Activated T-cell treated with anti-CD3 and anti-CD28 coated beads, Interleukin-2, amount 50 U/mL, for 4 hours (primary cell): ENCODE results near the gene CERS3. TPM values are rescaled to one million over a fixed set of nuclear protein-coding genes. Genes with fewer than 3 reads are reported as not detected.
"Not testable (repeated sequence)": the region's sequence is repeated elsewhere in the genome, so short reads cannot be mapped to it uniquely, and the experiment has no call there.

Experiments used
- ATAC-seq, 2 donors: fragments of 200-7000 bp; cut with Tn5 transposase; one replicate each; pipeline ENCODE4 v1.10.0; 2021
- DNase-seq: peaks from one replicate; pipeline ENCODE4 v3.0.0-alpha.2; 2020
- H3K27me3 Mint-ChIP-seq: one replicate; pipeline ENCODE4 v1.8.0; 2021; ENCODE audit warnings: low read depth, mixed read lengths
- H3K36me3 Mint-ChIP-seq: one replicate; pipeline ENCODE4 v1.8.0; 2022; ENCODE audit warnings: mixed read lengths; ENCODE audit not compliant: insufficient read depth
- H3K4me1 Mint-ChIP-seq: one replicate; pipeline ENCODE4 v1.8.0; 2021; ENCODE audit warnings: low read depth, mixed read lengths
- H3K4me3 Mint-ChIP-seq: one replicate; pipeline ENCODE4 v1.8.0; 2021; ENCODE audit warnings: mild to moderate bottlenecking, moderate library complexity, mixed read lengths
- H3K9me3 Mint-ChIP-seq: one replicate; pipeline ENCODE4 v1.8.0; 2021; ENCODE audit warnings: mixed read lengths
- total RNA-seq, 3 donors: library from RNA; stranded (reverse); gene quantifications; one replicate each; pipeline ENCODE4 v1.2.1, GENCODE V29; 2021

The CERS3 gene
- total RNA-seq, 3 donors from 2014 or later, result 0.16 to 0.45 (median 0.18) TPM

DNA sequence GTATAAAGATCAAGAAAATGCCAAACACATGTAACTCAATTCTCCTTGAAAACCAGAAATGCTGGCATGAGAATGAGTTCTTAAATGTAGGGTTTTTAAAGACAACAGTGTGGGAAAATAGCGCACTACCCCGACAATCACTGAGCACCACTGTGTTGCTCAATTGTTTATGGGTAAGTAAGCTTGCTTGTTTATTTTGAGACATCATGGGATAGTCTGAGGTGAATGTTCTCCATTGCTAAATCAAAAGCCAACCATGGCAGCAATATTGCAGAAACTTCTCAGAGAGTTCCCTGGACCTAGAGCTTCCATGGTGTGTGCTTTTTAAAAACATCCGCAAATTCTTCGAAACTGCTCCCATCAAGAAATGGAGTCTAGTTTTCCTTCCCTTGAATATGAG lies 62.7 kb downstream of the CERS3 start:
- H3K4me3 Mint-ChIP-seq, result no peak overlapping the region
- DNase-seq, result no peak
- ATAC-seq, result no peak
- H3K27me3 Mint-ChIP-seq, result no peaks in the 10 kb centered on the region
- H3K4me1 Mint-ChIP-seq, result peaks cover 16% of the 10 kb centered on the region
- peaks cover 17% of the 10 kb centered on the region for H3K36me3 Mint-ChIP-seq
- H3K9me3 Mint-ChIP-seq, result no peaks in the 10 kb centered on the region

DNA sequence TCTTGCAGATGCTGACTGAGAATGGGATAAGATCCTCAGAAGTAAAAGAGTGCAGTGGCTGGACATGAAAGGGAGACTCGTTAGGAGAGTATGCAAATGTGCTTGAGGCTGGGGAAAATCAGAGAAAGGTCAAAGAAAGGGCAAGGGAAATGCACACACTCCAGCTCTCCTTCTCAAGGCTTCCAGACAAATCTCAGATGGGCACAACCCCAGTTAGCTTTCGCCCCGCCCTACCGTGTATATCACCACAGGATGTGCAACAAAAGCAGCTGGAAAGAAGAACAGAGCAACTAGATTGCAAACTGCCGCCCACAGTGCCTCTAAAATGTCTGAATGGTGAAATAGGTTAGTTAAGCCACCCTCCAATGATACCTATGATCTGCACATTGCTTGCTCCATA lies 63.9 kb downstream of the CERS3 start:
- peaks cover 20% of the 10 kb centered on the region for H3K4me1 Mint-ChIP-seq
- no peak for DNase-seq
- no peak for ATAC-seq
- H3K9me3 Mint-ChIP-seq, result no peaks in the 10 kb centered on the region
- no peaks in the 10 kb centered on the region for H3K27me3 Mint-ChIP-seq
- H3K4me3 Mint-ChIP-seq, result no peak overlapping the region
- peaks cover 12% of the 10 kb centered on the region for H3K36me3 Mint-ChIP-seq

DNA sequence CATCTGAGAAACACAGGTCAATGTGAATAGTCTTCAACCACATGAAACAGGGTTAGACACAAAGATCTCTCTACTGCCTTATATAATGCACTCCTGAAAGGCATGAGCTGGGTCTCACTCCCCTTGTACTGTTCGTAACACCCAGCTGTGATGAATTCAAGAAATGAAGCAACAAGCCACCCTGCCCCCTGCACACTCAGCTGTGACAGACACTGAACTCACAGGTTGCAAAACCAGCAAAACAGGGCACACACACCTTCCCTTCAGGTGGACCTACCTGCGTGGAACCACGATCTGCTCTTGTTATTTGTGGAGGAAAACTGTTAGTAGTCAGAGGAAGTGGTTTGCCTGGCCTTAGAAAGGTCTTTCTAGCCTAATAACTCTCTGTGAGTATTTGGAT lies 64.5 kb downstream of the CERS3 start:
- ATAC-seq, result no peak
- Mint-ChIP-seq H3K4me1 (peaks cover 20% of the 10 kb centered on the region), H3K27me3 (no peaks in the 10 kb centered on the region), H3K36me3 (peaks cover 12% of the 10 kb centered on the region), H3K4me3 (no peak overlapping the region), H3K9me3 (no peaks in the 10 kb centered on the region)
- no peak for DNase-seq

DNA sequence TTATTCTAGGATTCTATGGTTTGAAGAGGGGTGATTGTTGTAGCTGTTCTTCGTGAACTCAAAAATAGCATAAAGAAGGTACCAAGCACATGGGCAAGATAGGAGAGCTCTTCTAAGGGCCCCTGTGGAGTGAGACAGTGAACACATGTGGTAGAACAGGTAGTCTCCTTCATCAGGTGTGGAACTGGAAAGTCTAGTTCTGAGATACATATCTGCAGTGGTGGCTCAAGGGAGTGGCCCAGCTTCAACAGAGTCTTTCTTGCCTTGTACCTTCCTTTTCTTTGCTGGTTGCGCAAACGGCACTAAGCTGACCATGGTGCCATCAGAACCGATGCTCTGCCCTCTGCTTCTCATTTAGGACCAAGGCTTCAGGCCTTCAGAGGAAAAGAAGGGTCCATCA lies 65.2 kb downstream of the CERS3 start:
- Mint-ChIP-seq H3K27me3 (no peaks in the 10 kb centered on the region), H3K9me3 (no peaks in the 10 kb centered on the region), H3K4me1 (peaks cover 20% of the 10 kb centered on the region), H3K36me3 (peaks cover 5% of the 10 kb centered on the region), H3K4me3 (no peak overlapping the region)
- ATAC-seq, result no peak
- DNase-seq, result no peak

DNA sequence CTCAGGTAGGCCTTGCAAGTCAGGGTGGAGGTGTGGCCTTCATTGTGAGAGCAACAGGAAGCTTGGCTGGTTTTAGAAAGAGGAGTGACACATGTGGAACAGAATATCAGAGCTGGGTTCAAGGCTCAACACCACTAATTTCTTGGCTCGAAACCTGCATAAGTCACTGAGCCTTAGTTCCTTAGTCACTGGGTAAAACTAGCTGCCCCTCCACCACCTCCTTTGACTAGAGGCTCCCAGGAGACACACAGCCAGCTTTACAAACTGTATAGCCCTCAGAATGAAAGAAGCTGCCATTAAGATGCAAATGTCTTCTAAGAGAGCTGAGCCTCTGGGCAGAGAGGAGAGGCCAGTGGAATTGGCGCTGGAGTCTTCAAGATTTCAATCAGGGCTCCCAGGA lies 67.7 kb downstream of the CERS3 start:
- Mint-ChIP-seq H3K4me1 (peaks cover 20% of the 10 kb centered on the region), H3K36me3 (peaks cover 1% of the 10 kb centered on the region), H3K9me3 (no peaks in the 10 kb centered on the region), H3K4me3 (no peak overlapping the region), H3K27me3 (no peaks in the 10 kb centered on the region)
- no peak for DNase-seq
- no peak for ATAC-seq

DNA sequence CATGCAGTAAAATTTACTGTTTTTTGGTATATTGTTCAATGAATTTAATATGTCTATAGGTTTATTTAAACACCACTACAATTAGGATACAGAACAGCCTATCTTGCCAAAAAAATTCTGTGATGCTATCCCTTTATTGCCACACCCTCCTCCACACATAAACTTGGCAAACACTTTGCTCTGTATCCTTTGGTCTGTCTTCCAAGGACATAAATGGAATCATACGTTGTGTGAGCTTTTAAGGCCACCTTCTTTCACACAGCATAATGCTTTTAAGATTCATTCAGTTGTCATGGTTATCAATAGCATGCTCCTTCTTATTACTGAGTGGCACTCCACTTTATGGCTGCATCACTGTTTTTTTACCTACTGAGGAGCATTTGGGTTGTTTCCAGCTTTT lies 71.5 kb downstream of the CERS3 start:
- no peak overlapping the region for H3K4me3 Mint-ChIP-seq
- H3K36me3 Mint-ChIP-seq, result no peaks in the 10 kb centered on the region
- DNase-seq, result no peak
- H3K4me1 Mint-ChIP-seq, result peaks cover 4% of the 10 kb centered on the region
- ATAC-seq, result no peak
- H3K9me3 Mint-ChIP-seq, result no peaks in the 10 kb centered on the region
- no peaks in the 10 kb centered on the region for H3K27me3 Mint-ChIP-seq

DNA sequence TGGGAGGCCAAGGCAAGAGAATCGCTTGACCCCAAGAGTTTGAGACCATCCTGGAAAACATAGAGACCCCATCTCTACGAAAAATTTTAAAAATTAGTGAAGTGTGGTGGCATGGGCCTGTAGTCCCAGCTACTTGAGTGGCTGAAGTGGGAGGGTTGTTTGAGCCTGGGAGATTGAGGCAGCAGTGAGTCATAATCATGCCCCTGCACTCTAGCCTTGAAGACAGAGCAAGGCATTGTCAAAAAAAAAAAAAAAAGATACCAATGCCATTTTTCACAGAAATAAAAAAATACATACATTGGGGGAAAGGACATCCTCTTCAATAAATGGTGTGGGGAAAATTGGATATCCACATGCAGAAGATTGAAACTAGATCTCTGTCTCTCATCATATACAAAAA lies 74.6 kb downstream of the CERS3 start:
- ATAC-seq, result no peak
- DNase-seq, result no peak
- peaks cover 10% of the 10 kb centered on the region for H3K9me3 Mint-ChIP-seq
- no peaks in the 10 kb centered on the region for H3K27me3 Mint-ChIP-seq
- H3K36me3 Mint-ChIP-seq, result no peaks in the 10 kb centered on the region
- no peak overlapping the region for H3K4me3 Mint-ChIP-seq
- H3K4me1 Mint-ChIP-seq, result no peaks in the 10 kb centered on the region

DNA sequence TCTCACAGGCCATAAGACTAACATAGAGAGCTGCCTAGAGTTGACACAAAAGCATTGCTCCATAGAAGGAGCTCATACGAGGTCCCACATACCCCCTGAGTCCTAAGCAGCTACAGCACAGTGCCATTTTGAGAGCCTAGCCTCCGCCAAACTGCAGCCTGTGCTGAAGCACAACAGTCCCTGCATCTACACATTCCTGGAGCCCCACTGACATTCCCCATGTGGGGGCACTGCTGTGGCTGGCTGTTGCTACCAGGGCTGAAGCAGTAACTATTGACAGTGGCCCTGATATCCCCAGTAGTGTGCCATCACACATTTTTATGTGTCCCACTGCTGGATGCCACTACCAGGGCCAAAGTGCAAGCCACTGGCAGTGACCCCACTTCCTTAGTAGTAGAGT lies 80.3 kb downstream of the CERS3 start:
- Mint-ChIP-seq H3K4me3 (no peak overlapping the region), H3K4me1 (no peaks in the 10 kb centered on the region), H3K36me3 (no peaks in the 10 kb centered on the region), H3K27me3 (no peaks in the 10 kb centered on the region), H3K9me3 (peaks cover 10% of the 10 kb centered on the region)
- ATAC-seq (no peak), DNase-seq (no peak)

DNA sequence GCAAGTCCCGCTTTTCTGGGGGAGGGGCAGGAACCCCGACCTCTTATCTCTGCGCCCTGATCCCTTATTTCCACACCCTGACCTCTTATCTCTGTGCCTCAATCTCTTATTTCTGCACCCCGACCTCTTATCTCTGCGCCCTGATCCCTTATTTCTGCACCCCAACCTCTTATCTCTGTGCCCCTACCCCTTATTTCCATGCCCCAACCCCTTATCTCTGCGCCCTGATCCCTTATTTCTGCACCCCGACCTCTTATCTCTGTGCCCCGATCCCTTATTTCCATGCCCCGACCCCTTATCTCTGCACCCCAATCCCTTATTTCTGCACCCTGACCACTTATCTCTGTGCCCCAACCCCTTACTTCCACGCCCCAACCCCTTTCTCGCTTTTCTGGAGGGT lies 87.7 kb downstream of the CERS3 start:
- not testable (repeated sequence) for H3K27me3 Mint-ChIP-seq, H3K4me3 Mint-ChIP-seq, H3K9me3 Mint-ChIP-seq, H3K36me3 Mint-ChIP-seq, DNase-seq, H3K4me1 Mint-ChIP-seq, ATAC-seq

DNA sequence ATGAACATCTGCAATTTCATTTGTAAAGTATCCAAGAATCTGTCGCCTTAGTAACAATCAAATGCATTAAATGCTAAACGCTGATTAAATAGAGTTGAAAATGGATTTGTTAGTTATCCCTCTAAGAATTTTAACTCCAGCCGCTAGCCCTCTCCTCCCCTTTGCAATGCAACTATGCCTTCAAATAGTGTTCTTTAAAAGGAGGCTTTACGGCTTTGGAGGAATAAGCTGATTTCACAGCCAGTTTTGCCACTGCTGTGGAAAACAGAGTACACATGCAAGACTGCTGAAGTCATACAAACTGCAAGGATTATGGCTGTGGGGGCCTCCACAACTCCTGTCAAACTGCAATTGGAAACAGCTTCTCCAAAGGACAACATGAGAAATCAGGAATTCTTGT lies 89.2 kb downstream of the CERS3 start:
- no peak for ATAC-seq
- Mint-ChIP-seq H3K36me3 (no peaks in the 10 kb centered on the region), H3K27me3 (peaks cover 3% of the 10 kb centered on the region), H3K9me3 (no peaks in the 10 kb centered on the region), H3K4me1 (peaks cover 2% of the 10 kb centered on the region), H3K4me3 (no peak overlapping the region)
- DNase-seq, result no peak

DNA sequence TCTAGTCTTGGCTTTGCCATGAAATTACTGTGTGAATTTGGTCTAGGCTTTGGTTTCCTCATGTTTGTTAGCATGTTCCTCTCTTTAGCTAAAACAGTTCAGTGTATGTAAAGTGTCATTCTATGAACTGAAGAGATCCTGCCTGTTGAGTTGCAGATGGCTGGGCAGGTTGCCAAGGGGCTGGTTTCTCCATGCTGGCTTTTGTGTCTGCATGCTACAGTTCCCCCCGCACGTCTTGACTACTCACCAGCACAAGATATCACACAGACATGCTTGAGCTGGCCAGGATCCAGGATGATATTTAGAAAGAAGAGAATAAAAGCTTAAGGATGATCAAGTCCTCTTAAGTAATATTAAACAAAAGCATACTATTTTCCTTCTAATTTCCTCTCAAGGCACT lies 90.2 kb downstream of the CERS3 start:
- Mint-ChIP-seq H3K4me1 (peaks cover 2% of the 10 kb centered on the region), H3K4me3 (no peak overlapping the region), H3K27me3 (peaks cover 3% of the 10 kb centered on the region), H3K36me3 (no peaks in the 10 kb centered on the region), H3K9me3 (no peaks in the 10 kb centered on the region)
- ATAC-seq (no peak), DNase-seq (no peak)

DNA sequence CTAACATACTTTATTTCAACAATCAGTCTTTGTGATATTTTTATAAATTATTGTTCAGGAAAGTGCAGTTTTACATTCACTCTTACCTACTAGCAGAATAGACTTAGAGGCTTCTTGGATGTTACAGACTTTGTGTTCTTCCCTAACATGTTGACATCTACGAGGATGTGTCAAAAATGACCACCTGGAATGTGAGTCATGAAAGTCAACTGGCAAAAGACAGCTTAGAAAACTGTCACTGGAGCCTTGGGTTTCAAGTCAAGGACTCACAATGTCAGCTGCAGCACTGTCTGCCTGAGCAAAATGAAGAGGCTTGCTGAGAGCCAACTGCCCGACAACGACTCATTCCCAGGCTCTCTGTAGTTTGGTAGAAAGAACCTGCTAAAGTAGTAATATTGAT lies 91.5 kb downstream of the CERS3 start:
- H3K4me3 Mint-ChIP-seq, result no peak overlapping the region
- H3K4me1 Mint-ChIP-seq, result peaks cover 2% of the 10 kb centered on the region
- ATAC-seq, result no peak

DNA sequence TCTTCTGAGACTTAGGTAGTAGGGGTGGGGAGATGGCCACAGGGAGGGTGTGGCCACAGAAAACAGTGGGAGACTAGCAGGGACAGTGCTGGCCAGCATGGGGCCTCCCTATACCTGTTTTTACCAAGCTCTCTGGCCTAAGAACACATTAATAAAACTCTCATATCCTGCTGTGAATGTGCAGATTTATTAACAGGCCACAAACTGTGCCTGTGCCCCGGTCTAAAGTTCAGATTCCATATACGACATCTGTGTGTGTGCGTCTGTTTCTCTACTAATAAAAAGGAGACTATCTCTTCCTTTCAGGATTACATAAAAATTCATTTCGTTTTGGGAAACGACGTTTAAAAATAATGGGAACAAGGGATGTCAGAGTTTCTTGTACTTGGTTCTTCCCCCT lies 94.2 kb downstream of the CERS3 start:
- no peaks in the 10 kb centered on the region for H3K36me3 Mint-ChIP-seq
- H3K4me3 Mint-ChIP-seq, result no peak overlapping the region
- ATAC-seq (no peak), DNase-seq (no peak)
- H3K27me3 Mint-ChIP-seq, result no peaks in the 10 kb centered on the region
- H3K4me1 Mint-ChIP-seq, result peaks cover 2% of the 10 kb centered on the region
- no peaks in the 10 kb centered on the region for H3K9me3 Mint-ChIP-seq

More for the DNA sequence above, 91.5 kb downstream of the CERS3 start:
- Mint-ChIP-seq H3K27me3 (peaks cover 3% of the 10 kb centered on the region), H3K36me3 (no peaks in the 10 kb centered on the region), H3K9me3 (no peaks in the 10 kb centered on the region)
- no peak for DNase-seq

DNA sequence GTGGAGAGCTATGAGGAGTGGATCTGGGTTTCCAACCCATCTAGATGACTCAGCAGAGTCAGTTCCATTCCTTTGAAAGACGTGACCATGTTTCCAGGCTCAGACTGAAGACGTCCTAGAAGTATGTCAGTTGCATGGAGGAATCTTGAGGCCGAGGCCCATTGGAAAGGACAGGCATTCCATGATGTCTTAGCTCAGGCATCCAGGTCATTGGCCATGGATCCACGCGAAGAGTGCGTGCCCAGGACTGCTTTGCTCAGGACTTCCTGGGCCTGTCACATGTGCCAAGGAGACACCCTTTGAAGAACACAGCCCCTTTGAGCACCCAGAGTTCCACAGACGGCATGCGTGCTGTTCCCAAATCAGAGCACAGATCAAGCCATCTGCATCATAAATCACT lies 94.7 kb downstream of the CERS3 start:
- peaks cover 2% of the 10 kb centered on the region for H3K4me1 Mint-ChIP-seq
- no peak for ATAC-seq
- no peak overlapping the region for H3K4me3 Mint-ChIP-seq
- no peaks in the 10 kb centered on the region for H3K36me3 Mint-ChIP-seq
- no peaks in the 10 kb centered on the region for H3K27me3 Mint-ChIP-seq
- no peak for DNase-seq
- H3K9me3 Mint-ChIP-seq, result no peaks in the 10 kb centered on the region

DNA sequence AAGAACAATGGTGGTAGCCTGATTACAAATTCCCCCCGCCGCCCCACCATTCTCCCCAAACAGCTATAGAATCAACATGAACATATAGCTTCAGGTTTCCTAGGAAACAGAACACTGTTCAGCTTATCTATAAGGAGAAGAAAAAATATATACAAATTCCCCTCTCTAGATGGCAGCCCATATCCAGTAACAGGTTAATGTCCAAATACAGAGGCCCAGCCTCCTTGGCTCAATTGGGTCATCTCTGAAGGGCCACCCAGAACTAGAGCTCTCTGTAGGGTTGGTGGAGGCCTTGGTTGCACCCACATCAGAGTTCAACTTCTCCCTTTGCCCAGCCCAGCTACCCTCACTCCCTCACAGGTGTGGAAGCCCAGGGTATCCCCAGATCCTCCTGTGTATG lies 95.4 kb downstream of the CERS3 start:
- H3K27me3 Mint-ChIP-seq, result no peaks in the 10 kb centered on the region
- H3K4me1 Mint-ChIP-seq, result no peaks in the 10 kb centered on the region
- no peak for DNase-seq
- H3K9me3 Mint-ChIP-seq, result no peaks in the 10 kb centered on the region
- ATAC-seq, result no peak
- no peak overlapping the region for H3K4me3 Mint-ChIP-seq
- H3K36me3 Mint-ChIP-seq, result no peaks in the 10 kb centered on the region

DNA sequence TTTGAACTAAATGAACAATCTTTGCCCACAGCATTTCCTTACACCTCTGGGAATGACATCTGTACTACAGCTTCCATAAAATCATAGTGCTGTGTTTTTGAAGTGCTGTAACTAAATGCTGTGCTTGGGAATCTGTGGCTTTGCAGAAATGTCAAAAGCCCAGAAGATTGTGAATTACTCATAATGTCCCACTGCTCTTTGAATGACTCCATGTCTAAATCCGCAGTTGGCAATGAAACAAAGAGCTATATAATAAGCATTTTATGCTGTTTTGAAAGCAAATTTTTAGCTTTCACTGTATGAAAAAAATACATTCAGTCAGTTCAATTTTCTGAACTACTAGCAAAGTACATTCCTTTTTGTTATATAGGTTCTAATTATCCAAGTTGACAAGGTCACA lies 98.3 kb downstream of the CERS3 start:
- ATAC-seq, result no peak

More for the DNA sequence above, 98.3 kb downstream of the CERS3 start:
- H3K27me3 Mint-ChIP-seq, result no peaks in the 10 kb centered on the region
- DNase-seq, result no peak
- H3K4me3 Mint-ChIP-seq, result no peak overlapping the region
- no peaks in the 10 kb centered on the region for H3K4me1 Mint-ChIP-seq
- H3K36me3 Mint-ChIP-seq, result peaks cover 3% of the 10 kb centered on the region
- peaks cover 3% of the 10 kb centered on the region for H3K9me3 Mint-ChIP-seq
